GM20000 (cell line): ENCODE measurements around the gene GPI.

ENCODE experiments used
- DNase-seq: peaks from one replicate; pipeline ENCODE4 v3.0.0; 2012; ENCODE audit warnings: low spot score
- CTCF ChIP-seq: IDR thresholded peaks from 2 replicates; pipeline ENCODE4 v1.5.1; 2012; ENCODE audit warnings: mild to moderate bottlenecking, control low read depth; ENCODE audit errors: extremely low read depth, missing control alignments

Gene GPI

GRCh38 chr19:34321735-34322134 is 43.3 kb upstream of the GPI start:
- no peak for TF ChIP-seq CTCF
- no peak for DNase-seq

GRCh38 chr19:34323433-34324204 is 41.4 kb upstream of the GPI start:
- no peak for TF ChIP-seq CTCF
- DNase-seq = no peak

GRCh38 chr19:34324320-34324719 is 40.7 kb upstream of the GPI start:
- TF ChIP-seq CTCF = no peak
- no peak for DNase-seq

GRCh38 chr19:34325181-34325580 is 39.8 kb upstream of the GPI start:
- no peak for DNase-seq
- no peak for TF ChIP-seq CTCF

GRCh38 chr19:34325981-34326787 is 38.8 kb upstream of the GPI start:
- DNase-seq = no peak
- TF ChIP-seq CTCF = no peak

- no peak for DNase-seq
- TF ChIP-seq CTCF = no peak
Measured at GRCh38 chr19:34327851-34328250, 37.1 kb upstream of the GPI start.

GRCh38 chr19:34328982-34329381 is 36.0 kb upstream of the GPI start:
- no peak for DNase-seq
- TF ChIP-seq CTCF = no peak
